ENCODE measurements around the gene NECAB3. TPM values are rescaled to one million over a fixed set of nuclear protein-coding genes. Genes with fewer than 3 reads are reported as not detected.

The NECAB3 gene
- total and polyA plus RNA-seq, 2 of the 4 experiments (the other 2 are of a cell fraction), result 8.6 to 28.4 TPM

GRCh38 chr20:33675136-33675959 lies 1.1 kb upstream of the NECAB3 start (continued):
- TF ChIP-seq CHD1 (IDR thresholded peaks at IDR 0.05; ENCODE audit: low read depth, low read length) (no peak), MAZ (IDR thresholded peaks at IDR 0.05; ENCODE audit: borderline replicate concordance, low read depth, low read length) (no peak)

- BruUV-seq (replicated peaks), result no TSS peak
- Histone ChIP-seq H3K27ac (ENCODE audit: insufficient read depth, low read length) (peak overlapping the region; percentile 78), H4K8ac (ENCODE audit: low read depth in 2 of 2, low read length in 2 of 2) (peak overlapping the region; percentile 79), H3K9me3 (ENCODE audit: control insufficient read depth, insufficient read depth, low read length) (no peaks in the 10 kb centered on the region), H3K4me2 (ENCODE audit: low read depth, low read length) (peak overlapping the region; percentile 99), H3K27me3 (ENCODE audit: control insufficient read depth, insufficient read depth, low read length) (no peaks in the 10 kb centered on the region), H2BK20ac (ENCODE audit: low read depth, low read length) (peak overlapping the region; percentile 40; the same call in 1 of the 2 replicates), H2AK9ac (replicated peaks; ENCODE audit: low read depth, low read length, poor library complexity) (peak overlapping the region; percentile 97), H4K91ac (ENCODE audit: insufficient read depth, low read depth, low read length) (peak overlapping the region; percentile 81), H3K23ac (ENCODE audit: low read depth, low read length) (peak overlapping the region; percentile 96), H3K18ac (ENCODE audit: low read depth, low read length) (peak overlapping the region; percentile 69), H4K5ac (ENCODE audit: low read depth, low read length) (peak overlapping the region; percentile 78; the same call in 1 of the 2 replicates), H3K14ac (replicated peaks; ENCODE audit: low read depth, low read length) (peak overlapping the region; percentile 100), H2BK15ac (ENCODE audit: low read depth, low read length) (peak overlapping the region; percentile 80; the same call in 1 of the 3 replicates), H3K4me3 (ENCODE audit: insufficient read depth, low read depth, low read length) (peak overlapping the region; percentile 94), H3K56ac (ENCODE audit: extremely low read depth, insufficient read depth, low read length) (peak overlapping the region; percentile 35; the same call in 1 of the 2 replicates), H3K4ac (ENCODE audit: low read depth, low read length) (peak overlapping the region; percentile 96), H4K20me1 (ENCODE audit: insufficient read depth, low read length) (peaks cover 16% of the 10 kb centered on the region; the same call in 1 of the 2 replicates), H3K9ac (ENCODE audit: low read depth, low read length) (peak overlapping the region; percentile 99), H2BK5ac (ENCODE audit: low read depth, low read length, poor library complexity, severe bottlenecking) (peak overlapping the region; percentile 70), H2AK5ac (ENCODE audit: low read depth, low read length) (peak overlapping the region; percentile 98), H3K79me1 (ENCODE audit: low read depth in 1 of 2, low read length in 2 of 2) (peaks cover 8 to 55% of the 10 kb centered on the region in 2 experiments; a peak in 3 of 4 replicates), H2BK120ac (ENCODE audit: low read depth, low read length) (peak overlapping the region; percentile 71), H3K36me3 (ENCODE audit: control insufficient read depth, insufficient read depth, low read length) (peaks cover 10% of the 10 kb centered on the region), H3K4me1 (ENCODE audit: control insufficient read depth, insufficient read depth, low read length) (peaks cover 27% of the 10 kb centered on the region), H3K9me1 (ENCODE audit: insufficient read depth, low read length) (peaks cover 18% of the 10 kb centered on the region), H2AFZ (replicated peaks; ENCODE audit: low read length, poor library complexity) (peak overlapping the region; percentile 88)
- dilution Hi-C loops (cut with HindIII; ENCODE audit: low sequenced_read_pairs, unreplicated experiment) (no loop called here), in situ Hi-C loops (cut with MboI; ENCODE audit: low sequenced_read_pairs) (no loop called here), intact Hi-C loops (cut with micrococcal nuclease) (no loop called here)
- POLR2A ChIA-PET (ENCODE audit: unreplicated experiment), result interaction anchor here (0.6 kb wide), 1 partner anchor 254 kb away, joined by 4 read pairs; no protein-coding TSS in a partner anchor
- ATAC-seq (ENCODE audit: low read depth), result peak; percentile 65
- TF ChIP-seq FOS (IDR thresholded peaks at IDR 0.05; ENCODE audit: low read depth, low read length) (0 out of 2 replicates have a peak, but pooled peaks have one; percentile 8), ELK1 (IDR thresholded peaks at IDR 0.05; ENCODE audit: borderline replicate concordance, low read depth, low read length) (no peak), CTCF (conservative IDR thresholded peaks at IDR 0.05; ENCODE audit: low read depth, low read length) (no peak), NFE2L2 (IDR thresholded peaks at IDR 0.05; ENCODE audit: low read depth, low read length) (peak; percentile 42; the same call in 1 of the 2 replicates), MAFK (IDR thresholded peaks at IDR 0.05; ENCODE audit: low read depth, low read length) (no peak), CEBPB (IDR thresholded peaks at IDR 0.05; ENCODE audit: low read depth, low read length) (no peak), RAD21 (IDR thresholded peaks at IDR 0.05; ENCODE audit: low read length) (no peak), MAZ (IDR thresholded peaks at IDR 0.05; ENCODE audit: borderline replicate concordance, low read depth, low read length) (peak; percentile 66)
- CTCF ChIA-PET, result no interaction called here
- peak; percentile 40 for DNase-seq
- 0% methylated on average over 18 of the region's 29 CpGs; no CpG with 5 or more reads in 1 of the 2 experiments for WGBS, 2 experiments (ENCODE audit: extremely low coverage in 2 of 2, insufficient read length in 1 of 2)
These were observed 576 bp downstream of the NECAB3 start for GRCh38 chr20:33673410-33674293.

All from IMR-90 (cell line).